Endothelial cell of umbilical vein (primary cell): ENCODE measurements around the gene RNU5D-1. TPM values are rescaled to one million over a fixed set of nuclear protein-coding genes. Genes with fewer than 3 reads are reported as not detected.

ENCODE experiments used
- BruUV-seq: library from RNA; stranded (reverse); fragments of 400-500 nt; replicated peaks from 2 replicates; lab custom pipeline; 2021; lab: Mats Ljungman, UMichigan
- CTCF ChIA-PET: fragments of 300-600, 350-600 bp; sonication (Branson Sonifier 250); formaldehyde crosslinking; loops from one replicate; lab custom pipeline; 2021; ENCODE audit warnings: antibody characterized with exemption, inconsistent platforms; lab: Charles Lee
- POLR2A ChIA-PET: fragments of 300-600, 350-600 bp; sonication (Branson Sonifier 250); formaldehyde crosslinking; loops from one replicate; lab custom pipeline; 2021; ENCODE audit warnings: antibody characterized with exemption, inconsistent platforms; lab: Charles Lee
- DNase-seq: peaks from one replicate; pipeline ENCODE4 v3.0.0-alpha.2; 2011; ENCODE audit warnings: low read depth, low spot score
- FAIRE-seq: peaks from 2 replicates; lab custom pipeline; 2011; peaks lifted over from hg19 to GRCh38; lab: Jason Lieb, UNC
- H2AFZ ChIP-seq: 2 replicates; pipeline ENCODE4 v1.6.0; 2012; ENCODE audit warnings: low read depth, low read length, control low read depth, inconsistent platforms
- H3K27ac ChIP-seq: 2 replicates; pipeline ENCODE4 v1.5.1; 2011; ENCODE audit warnings: low read depth, mild to moderate bottlenecking, control low read depth, low read length, moderate library complexity; ENCODE audit not compliant: insufficient read depth
- H3K27me3 ChIP-seq, 2 experiments: 2 replicates each; pipeline versions ENCODE4 v1.6.0 to v1.6.1; 2011; ENCODE audit warnings: low read length in 2 of 2, mixed read lengths in 1 of 2; ENCODE audit not compliant: control insufficient read depth in 2 of 2, insufficient read depth in 2 of 2
- H3K36me3 ChIP-seq, 2 experiments: 2 replicates in 1 of 2; 3 replicates in 1 of 2; pipeline ENCODE4 v1.5.1; 2011; ENCODE audit warnings: low read length in 2 of 2, mild to moderate bottlenecking in 1 of 2, moderate library complexity in 1 of 2; ENCODE audit not compliant: control insufficient read depth in 2 of 2, insufficient read depth in 2 of 2; ENCODE audit errors: extremely low read depth in 1 of 2
- H3K4me1 ChIP-seq: 3 replicates; pipeline ENCODE4 v1.5.1; 2011; ENCODE audit warnings: mild to moderate bottlenecking, low read length; ENCODE audit not compliant: control insufficient read depth, insufficient read depth; ENCODE audit errors: extremely low read depth
- H3K4me2 ChIP-seq: 2 replicates; pipeline ENCODE4 v1.6.1; 2011; ENCODE audit warnings: low read length, control low read depth, mixed read lengths; ENCODE audit not compliant: insufficient read depth
- H3K4me3 ChIP-seq, 3 experiments: fragments of 200-600 bp in 1 of 3; sonication (generic), shearing (Covaris generic) in 1 of 3; replicated peaks in 1 of 3; 2 replicates each; pipeline ENCODE4 v1.5.1; 2011 to 2016; ENCODE audit warnings: control low read depth in 3 of 3, low read length in 3 of 3, mild to moderate bottlenecking in 2 of 3, inconsistent platforms in 1 of 3, low read depth in 1 of 3, moderate library complexity in 1 of 3; ENCODE audit not compliant: insufficient read depth in 1 of 3
- H3K79me2 ChIP-seq: 2 replicates; pipeline ENCODE4 v1.6.0; 2012; ENCODE audit warnings: low read length, inconsistent platforms; ENCODE audit not compliant: control insufficient read depth, insufficient read depth
- H3K9ac ChIP-seq: replicated peaks from 2 replicates; pipeline ENCODE3; 2011; ENCODE audit warnings: low read length, control low read depth; ENCODE audit not compliant: insufficient read depth; ENCODE audit errors: extremely low read depth
- H3K9me1 ChIP-seq: replicated peaks from 3 replicates; pipeline ENCODE4 v1.6.0; 2011; ENCODE audit warnings: mild to moderate bottlenecking, low read length; ENCODE audit not compliant: control insufficient read depth, insufficient read depth; ENCODE audit errors: extremely low read depth
- H3K9me3 ChIP-seq: replicated peaks from 2 replicates; pipeline ENCODE4 v1.5.1; 2012; ENCODE audit warnings: low read length, inconsistent platforms; ENCODE audit not compliant: control insufficient read depth, insufficient read depth
- H4K20me1 ChIP-seq: replicated peaks from 2 replicates; pipeline ENCODE3; 2011; ENCODE audit warnings: mild to moderate bottlenecking, low read length; ENCODE audit not compliant: control insufficient read depth, insufficient read depth; ENCODE audit errors: extremely low read depth
- CTCF ChIP-seq, 2 donors: IDR thresholded peaks; 1 replicate in 1 of 2; 2 replicates in 1 of 2; pipeline ENCODE4 v1.5.1; 2011; ENCODE audit warnings: low read length in 2 of 2, mild to moderate bottlenecking in 2 of 2, moderate library complexity in 2 of 2, control low read depth in 1 of 2, inconsistent platforms in 1 of 2, low read depth in 1 of 2; ENCODE audit not compliant: insufficient read depth in 1 of 2; ENCODE audit errors: extremely low read depth in 1 of 2
- EZH2 ChIP-seq: IDR thresholded peaks from 2 replicates; pipeline ENCODE4 v1.6.1; 2012; ENCODE audit warnings: borderline replicate concordance, low read depth, mild to moderate bottlenecking, moderate library complexity, low read length, inconsistent platforms; ENCODE audit not compliant: severe bottlenecking
- FOS ChIP-seq: IDR thresholded peaks from 2 replicates; pipeline ENCODE4 v1.6.1; 2011; ENCODE audit warnings: mild to moderate bottlenecking, low read length, moderate library complexity, borderline replicate concordance; ENCODE audit not compliant: insufficient read depth
- GATA2 ChIP-seq: IDR thresholded peaks from 2 replicates; pipeline ENCODE4 v1.7.0; 2011; ENCODE audit warnings: low read depth, mild to moderate bottlenecking, moderate library complexity, mixed read lengths, low read length; ENCODE audit not compliant: insufficient read length, insufficient read depth
- JUN ChIP-seq: IDR thresholded peaks from 2 replicates; pipeline ENCODE4 v1.6.1; 2011; ENCODE audit warnings: borderline replicate concordance, low read depth; ENCODE audit not compliant: insufficient read length, insufficient read depth
- MAX ChIP-seq: IDR thresholded peaks from 2 replicates; pipeline ENCODE4 v1.6.1; 2011; ENCODE audit not compliant: insufficient read depth, insufficient read length
- MYC ChIP-seq: IDR thresholded peaks from one replicate; pipeline ENCODE4 v1.6.1; 2011; ENCODE audit warnings: mild to moderate bottlenecking, low read depth, low read length
- POLR2A ChIP-seq: IDR thresholded peaks from 2 replicates; pipeline ENCODE4 v1.6.1; 2012; ENCODE audit warnings: low read depth, mild to moderate bottlenecking, control low read depth, low read length
- POLR2AphosphoS5 ChIP-seq: IDR thresholded peaks from 2 replicates; pipeline ENCODE4 v1.6.1; 2012; ENCODE audit warnings: low read depth, mild to moderate bottlenecking, control low read depth, low read length, moderate library complexity; ENCODE audit not compliant: insufficient read depth
- dilution Hi-C: fragments of 300-500 bp; cut with MboI; formaldehyde crosslinking; loops from one replicate; pipeline ENCODE4 v1.15.0; 2019; ENCODE audit warnings: low sequenced_read_pairs; ENCODE audit not compliant: extremely low pct_ligation_motif_present
- intact Hi-C: fragments of 100-400 bp; cut with micrococcal nuclease; formaldehyde crosslinking; loops from one replicate; pipeline ENCODE4 v1.10.0; 2022
- polyA plus RNA-seq, 4 experiments: library from polyadenylated mRNA; depleted of rRNA in 3 of 4; stranded (reverse) in 3 of 4; unstranded in 1 of 4; fragments of >200 nt; gene quantifications; 2 replicates each; pipeline versions ENCODE4 v1.2.1 to v1.2.3, GENCODE V29; 2011 to 2012; ENCODE audit warnings: missing spikeins in 1 of 4
- total RNA-seq: library from RNA; stranded (reverse); gene quantifications from 2 replicates; pipeline ENCODE4 v1.2.3, GENCODE V29; 2021

Gene RNU5D-1
- total and polyA plus RNA-seq, 2 donors (not counting 3 experiments of a cell fraction or from before 2014, with no cell fraction given) = not detected

- TF ChIP-seq EZH2 (no peak), POLR2A (no peak), MAX (no peak), CTCF (IDR thresholded peaks at IDR 0.05; ENCODE audit: extremely low read depth in 1 of 2, insufficient read depth in 1 of 2, low read depth in 1 of 2, low read length in 2 of 2) (no peak), JUN (no peak), FOS (no peak), GATA2 (no peak), MYC (no peak), POLR2AphosphoS5 (no peak)
- CTCF ChIA-PET = interaction anchor here (0.6 kb wide), 1 partner anchor 10 kb away, joined by 4 read pairs; no protein-coding TSS in a partner anchor
Measured at GRCh38 chr1:44723064-44723463, 7.9 kb downstream of the RNU5D-1 start.

More at GRCh38 chr1:44723064-44723463, 7.9 kb downstream of the RNU5D-1 start:
- Histone ChIP-seq H3K9me3 (no peaks in the 10 kb centered on the region), H3K4me3 (no peak overlapping the region), H3K4me1 (no peaks in the 10 kb centered on the region), H3K9ac (no peak overlapping the region), H3K4me2 (no peak overlapping the region), H3K36me3 (no peaks in the 10 kb centered on the region), H3K9me1 (no peaks in the 10 kb centered on the region), H4K20me1 (no peaks in the 10 kb centered on the region), H3K79me2 (no peaks in the 10 kb centered on the region), H3K27ac (no peak overlapping the region), H3K27me3 (no peaks in the 10 kb centered on the region), H2AFZ (no peak overlapping the region)
- intact Hi-C loops (no loop called here), dilution Hi-C loops (no loop called here)
- POLR2A ChIA-PET = no interaction called here
- no TSS peak for BruUV-seq
- DNase-seq = no peak
- FAIRE-seq = no peak
